B cell (primary cell): ENCODE measurements around the gene SP140. TPM values are rescaled to one million over a fixed set of nuclear protein-coding genes. Genes with fewer than 3 reads are reported as not detected.
A peak's percentile ranks its signal among the peaks of the same experiment; 100 is the strongest.

ENCODE experiments used
- ATAC-seq: fragments of 200-7000 bp; cut with Tn5 transposase; one replicate; pipeline ENCODE4 v1.10.0; 2021; ENCODE audit warnings: low read depth, mild to moderate bottlenecking, moderate number of reproducible peaks, moderate library complexity
- CTCF ChIA-PET: fragments of 350-600 bp; sonication (Branson Sonifier 250); formaldehyde crosslinking; loops from one replicate; lab custom pipeline; 2021; ENCODE audit warnings: antibody characterized with exemption, inconsistent platforms; lab: Charles Lee
- POLR2A ChIA-PET: fragments of 350-600 bp; sonication (Branson Sonifier 250); formaldehyde crosslinking; loops from one replicate; lab custom pipeline; 2021; ENCODE audit warnings: antibody characterized with exemption; lab: Charles Lee
- DNase-seq: peaks from one replicate; pipeline ENCODE4 v3.0.0; 2013
- H2AFZ ChIP-seq: 2 replicates; pipeline ENCODE4 v1.6.1; 2012; ENCODE audit warnings: mild to moderate bottlenecking, low read depth, low read length; ENCODE audit not compliant: insufficient read depth, poor library complexity, severe bottlenecking
- H3K27ac ChIP-seq, 2 donors: 1 replicate in 1 of 2; 2 replicates in 1 of 2; pipeline ENCODE4 v1.5.1; 2012 to 2013; ENCODE audit warnings: low read length in 2 of 2, mild to moderate bottlenecking in 2 of 2, moderate library complexity in 1 of 2
- H3K27me3 ChIP-seq, 4 experiments: fragments of 200-600 bp in 1 of 4; sonication (generic) in 1 of 4; replicated peaks in 1 of 4; 1 replicate in 2 of 4; 2 replicates in 2 of 4; pipeline versions ENCODE4 v1.6.1 to v1.7.0; 2013 to 2016; ENCODE audit warnings: low read length in 3 of 4, mild to moderate bottlenecking in 2 of 4, mixed read lengths in 1 of 4, moderate library complexity in 1 of 4; ENCODE audit not compliant: insufficient read depth in 4 of 4, control insufficient read depth in 3 of 4; ENCODE audit errors: control extremely low read depth in 1 of 4
- H3K36me3 ChIP-seq, 2 experiments: replicated peaks in 1 of 2; 1 replicate in 1 of 2; 2 replicates in 1 of 2; pipeline versions ENCODE4 v1.6.1 to v1.7.1; 2013; ENCODE audit warnings: low read length in 1 of 2; ENCODE audit not compliant: insufficient read depth in 2 of 2, control insufficient read depth in 1 of 2; ENCODE audit errors: control extremely low read depth in 1 of 2, extremely low read depth in 1 of 2
- H3K4me1 ChIP-seq, 2 donors: fragments of 200-600 bp in 1 of 2; sonication (generic) in 1 of 2; 1 replicate in 1 of 2; 2 replicates in 1 of 2; pipeline versions ENCODE4 v1.5.1 to v1.6.1; 2013 to 2017; ENCODE audit warnings: low read length in 2 of 2; ENCODE audit not compliant: control insufficient read depth in 2 of 2, insufficient read depth in 2 of 2
- H3K4me2 ChIP-seq: replicated peaks from 2 replicates; pipeline ENCODE3; 2012; ENCODE audit warnings: mild to moderate bottlenecking, low read depth, low read length; ENCODE audit not compliant: poor library complexity, severe bottlenecking
- H3K4me3 ChIP-seq, 5 experiments: fragments of 200-600 bp in 1 of 5; sonication (generic) in 1 of 5; 1 replicate in 3 of 5; 2 replicates in 2 of 5; pipeline versions ENCODE4 v1.5.1 to v1.7.0; 2011 to 2016; ENCODE audit warnings: low read length in 4 of 5, mild to moderate bottlenecking in 4 of 5, low read depth in 2 of 5, control low read depth in 1 of 5, moderate library complexity in 1 of 5; ENCODE audit not compliant: insufficient read depth in 1 of 5; ENCODE audit errors: control extremely low read depth in 1 of 5, extremely low read depth in 1 of 5
- H3K79me2 ChIP-seq: fragments of 200-600 bp; sonication (generic); one replicate; pipeline ENCODE4 v1.6.0; 2016; ENCODE audit warnings: low read length; ENCODE audit not compliant: control insufficient read depth, insufficient read depth
- H3K9ac ChIP-seq: fragments of 200-600 bp; sonication (generic); 2 replicates; pipeline ENCODE4 v1.6.1; 2017; ENCODE audit warnings: mild to moderate bottlenecking, low read length, moderate library complexity
- H3K9me3 ChIP-seq, 3 donors: one replicate each; pipeline versions ENCODE4 v1.6.1 to v1.7.1; 2013; ENCODE audit warnings: low read length in 2 of 3; ENCODE audit not compliant: control insufficient read depth in 2 of 3, insufficient read depth in 1 of 3; ENCODE audit errors: control extremely low read depth in 1 of 3
- H4K20me1 ChIP-seq: 2 replicates; pipeline ENCODE4 v1.6.0; 2012; ENCODE audit warnings: mild to moderate bottlenecking, low read length; ENCODE audit not compliant: insufficient read depth, control insufficient read depth, poor library complexity, severe bottlenecking
- H3K27ac Mint-ChIP-seq: one replicate; pipeline ENCODE4 v1.8.0; 2021; ENCODE audit warnings: mixed read lengths
- H3K27me3 Mint-ChIP-seq: one replicate; pipeline ENCODE4 v1.8.0; 2021; ENCODE audit warnings: mixed read lengths
- H3K4me1 Mint-ChIP-seq: one replicate; pipeline ENCODE4 v1.8.0; 2021; ENCODE audit warnings: mixed read lengths
- H3K4me3 Mint-ChIP-seq: one replicate; pipeline ENCODE4 v1.8.0; 2021; ENCODE audit warnings: mixed read lengths
- H3K9me3 Mint-ChIP-seq: one replicate; pipeline ENCODE4 v1.8.0; 2022; ENCODE audit warnings: mixed read lengths; ENCODE audit not compliant: insufficient read depth
- EZH2 ChIP-seq: IDR thresholded peaks from 2 replicates; pipeline ENCODE4 v1.6.1; 2012; ENCODE audit warnings: borderline replicate concordance, low read depth, mild to moderate bottlenecking, moderate library complexity, low read length; ENCODE audit not compliant: insufficient read depth, poor library complexity, severe bottlenecking
- WGBS: methylation state at CpG from one replicate; pipeline ENCODE4 v1.1.5; 2013; ENCODE audit warnings: missing lambda C conversion rate; ENCODE audit not compliant: insufficient coverage; 5-methylcytosine and 5-hydroxymethylcytosine counted together
- intact Hi-C: fragments of 100-400 bp; cut with micrococcal nuclease; formaldehyde crosslinking; loops from one replicate; pipeline ENCODE4 v1.10.0; 2022
- polyA plus RNA-seq: library from polyadenylated mRNA; depleted of rRNA; stranded (reverse); fragments of >200 nt; gene quantifications from 2 replicates; pipeline ENCODE4 v1.2.3, GENCODE V29; 2012
- total RNA-seq, 2 donors: library from RNA; stranded (reverse); fragments of 120-200 nt in 1 of 2; gene quantifications; 1 replicate in 1 of 2; 2 replicates in 1 of 2; pipeline versions ENCODE4 v1.2.3 to v1.2.4, GENCODE V29; 2013 to 2022
- TF ChIP-seq, protein P1 (sequence below): fragments of 200-600 bp; IDR thresholded peaks from one replicate; pipeline ENCODE4 v1.8.0; 2022; ENCODE audit warnings: antibody characterized with exemption, mild to moderate bottlenecking

The SP140 gene
- total and polyA plus RNA-seq, 2 donors (not counting 1 experiment from before 2014, with no cell fraction given): 78.7 to 411 TPM

DNA sequence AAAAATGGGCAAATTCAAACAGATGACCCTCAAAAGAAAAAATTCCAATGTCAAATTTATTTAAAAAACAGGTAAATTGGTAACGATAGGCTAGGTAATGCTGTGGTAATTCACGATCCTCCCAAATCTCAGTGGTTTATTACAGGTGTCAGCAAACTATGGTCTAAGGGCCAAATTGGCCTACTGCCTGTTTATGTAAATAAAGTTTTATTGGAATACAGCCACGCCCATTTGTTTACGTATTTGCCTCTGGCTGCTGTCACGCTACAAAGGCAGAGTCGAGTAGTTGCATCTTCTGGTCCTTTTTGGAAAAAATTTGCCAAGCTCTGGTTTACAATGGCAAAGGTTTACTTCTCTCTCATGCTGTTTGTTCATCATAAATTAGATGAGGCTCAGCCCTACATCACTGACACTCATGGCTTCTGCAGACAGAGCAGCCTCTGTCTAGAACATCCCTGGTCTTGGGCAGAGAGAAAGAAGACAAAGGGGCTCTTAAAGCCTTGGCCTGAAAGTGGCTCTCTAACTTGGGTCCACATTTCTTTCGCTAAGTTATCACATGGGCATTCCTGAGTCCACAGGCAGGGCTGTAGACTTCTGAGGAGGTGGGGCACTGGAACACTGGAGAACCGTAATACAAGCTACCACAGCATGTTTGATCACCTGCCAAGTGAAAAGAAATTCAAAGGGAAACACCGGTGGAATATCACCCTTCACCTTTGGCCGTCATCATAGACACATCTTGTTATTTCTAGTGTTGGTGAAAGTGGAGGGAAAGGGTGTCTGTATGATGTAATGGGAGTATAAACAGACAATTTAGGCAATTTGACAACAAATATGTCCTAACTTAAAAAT, 40.6 kb upstream of the SP140 start:
- H3K4me1 Mint-ChIP-seq: peaks cover 3% of the 10 kb centered on the region
- intact Hi-C loops: no loop called here
- Histone ChIP-seq H2AFZ (no peak overlapping the region), H4K20me1 (peaks cover 5% of the 10 kb centered on the region), H3K9me3 (peaks cover 0 to 11% (median 0%) of the 10 kb centered on the region in 3 donors), H3K9ac (no peak overlapping the region), H3K79me2 (no peaks in the 10 kb centered on the region), H3K4me1 (no peaks in the 10 kb centered on the region), H3K27ac (peak overlapping the region in 1 of 2 donors; percentile 32), H3K4me2 (no peak overlapping the region), H3K27me3 (no peaks in the 10 kb centered on the region), H3K4me3 (no peak overlapping the region), H3K36me3 (peaks cover 12 to 77% of the 10 kb centered on the region in 2 experiments)
- H3K9me3 Mint-ChIP-seq: no peaks in the 10 kb centered on the region
- H3K27ac Mint-ChIP-seq: peak overlapping the region; percentile 5
- no peak for DNase-seq
- TF ChIP-seq, protein P1, sequence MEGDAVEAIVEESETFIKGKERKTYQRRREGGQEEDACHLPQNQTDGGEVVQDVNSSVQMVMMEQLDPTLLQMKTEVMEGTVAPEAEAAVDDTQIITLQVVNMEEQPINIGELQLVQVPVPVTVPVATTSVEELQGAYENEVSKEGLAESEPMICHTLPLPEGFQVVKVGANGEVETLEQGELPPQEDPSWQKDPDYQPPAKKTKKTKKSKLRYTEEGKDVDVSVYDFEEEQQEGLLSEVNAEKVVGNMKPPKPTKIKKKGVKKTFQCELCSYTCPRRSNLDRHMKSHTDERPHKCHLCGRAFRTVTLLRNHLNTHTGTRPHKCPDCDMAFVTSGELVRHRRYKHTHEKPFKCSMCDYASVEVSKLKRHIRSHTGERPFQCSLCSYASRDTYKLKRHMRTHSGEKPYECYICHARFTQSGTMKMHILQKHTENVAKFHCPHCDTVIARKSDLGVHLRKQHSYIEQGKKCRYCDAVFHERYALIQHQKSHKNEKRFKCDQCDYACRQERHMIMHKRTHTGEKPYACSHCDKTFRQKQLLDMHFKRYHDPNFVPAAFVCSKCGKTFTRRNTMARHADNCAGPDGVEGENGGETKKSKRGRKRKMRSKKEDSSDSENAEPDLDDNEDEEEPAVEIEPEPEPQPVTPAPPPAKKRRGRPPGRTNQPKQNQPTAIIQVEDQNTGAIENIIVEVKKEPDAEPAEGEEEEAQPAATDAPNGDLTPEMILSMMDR: no peak
- TF ChIP-seq EZH2: no peak
- no peak overlapping the region for H3K4me3 Mint-ChIP-seq
- H3K27me3 Mint-ChIP-seq: no peaks in the 10 kb centered on the region
- ATAC-seq: no peak
- CTCF ChIA-PET: no interaction called here
- 98% methylated on average over 6 of the region's 10 CpGs for WGBS
- POLR2A ChIA-PET: no interaction called here
